Measurements from ENCODE around the gene NFAM1. TPM values are rescaled to one million over a fixed set of nuclear protein-coding genes. Genes with fewer than 3 reads are reported as not detected.
A peak's percentile ranks its signal among the peaks of the same experiment; 100 is the strongest.

The NFAM1 gene
- total RNA-seq, 1 donor from 2014 or later = under 0.01 TPM

DNA sequence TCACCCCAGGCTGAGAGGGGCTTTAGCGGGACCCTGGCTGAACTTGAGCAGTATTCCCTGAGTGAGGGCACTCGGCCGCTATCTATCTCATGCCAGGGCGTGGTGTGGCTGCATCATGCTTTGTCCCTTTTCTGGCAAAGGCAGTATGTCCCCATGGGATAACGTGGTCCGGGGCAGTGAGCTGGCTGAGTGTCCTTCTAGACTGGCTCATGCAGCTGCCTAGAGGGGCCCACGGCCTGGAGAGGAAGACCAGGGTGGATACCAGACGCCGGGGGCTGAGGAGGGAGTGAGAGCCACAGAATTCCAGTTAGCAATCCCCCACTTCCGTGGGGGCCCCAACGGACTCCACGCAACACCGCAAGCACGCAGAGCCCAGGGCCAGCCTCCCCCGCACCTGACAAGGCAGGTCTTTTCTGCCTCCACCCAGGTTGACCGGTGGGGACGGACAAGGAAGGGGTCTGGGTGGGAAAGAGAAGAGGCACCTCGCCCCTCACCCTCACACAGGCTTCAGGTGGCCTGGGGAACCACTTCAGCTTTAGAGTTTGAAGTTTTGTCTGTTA is 15.5 kb downstream of the NFAM1 start:
- DNase-seq (ENCODE audit: low read depth in 2 of 2) = no peak

DNA sequence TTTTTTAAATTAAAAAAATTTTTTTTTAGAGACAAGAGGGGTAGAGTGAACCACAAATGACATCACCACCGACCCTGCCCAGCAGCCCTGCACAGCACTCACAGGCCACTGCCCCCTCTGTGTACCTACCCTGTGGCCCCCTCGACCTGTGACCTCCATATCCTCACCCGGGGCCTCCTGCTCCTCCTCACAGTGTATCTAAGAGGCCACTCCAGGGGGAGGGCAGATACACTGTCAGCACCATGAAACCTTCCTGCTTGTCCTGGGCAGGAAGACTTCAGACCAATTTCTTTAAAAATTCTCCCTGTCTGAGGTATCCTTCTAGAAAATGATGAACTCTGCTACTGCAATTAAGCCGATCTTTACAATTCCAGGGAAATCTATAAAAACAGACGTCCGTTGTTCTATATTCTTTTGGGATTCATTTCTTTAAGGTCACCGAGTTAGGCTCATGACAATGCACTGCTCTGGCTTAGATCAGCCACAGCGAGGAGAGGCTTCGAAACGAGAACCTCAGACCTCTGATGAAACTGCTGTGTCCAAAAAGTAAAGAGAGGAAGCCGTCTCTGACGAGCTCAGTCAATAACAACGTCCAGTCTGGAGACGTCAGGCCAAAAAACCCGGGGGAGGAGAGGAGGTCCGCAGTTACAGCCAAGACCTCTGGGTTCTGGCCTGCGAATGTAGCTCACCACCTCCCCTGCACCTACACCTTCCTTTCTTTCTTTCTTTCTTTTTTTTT is 17.5 kb downstream of the NFAM1 start:
- DNase-seq (ENCODE audit: low read depth in 2 of 2) = no peak

DNA sequence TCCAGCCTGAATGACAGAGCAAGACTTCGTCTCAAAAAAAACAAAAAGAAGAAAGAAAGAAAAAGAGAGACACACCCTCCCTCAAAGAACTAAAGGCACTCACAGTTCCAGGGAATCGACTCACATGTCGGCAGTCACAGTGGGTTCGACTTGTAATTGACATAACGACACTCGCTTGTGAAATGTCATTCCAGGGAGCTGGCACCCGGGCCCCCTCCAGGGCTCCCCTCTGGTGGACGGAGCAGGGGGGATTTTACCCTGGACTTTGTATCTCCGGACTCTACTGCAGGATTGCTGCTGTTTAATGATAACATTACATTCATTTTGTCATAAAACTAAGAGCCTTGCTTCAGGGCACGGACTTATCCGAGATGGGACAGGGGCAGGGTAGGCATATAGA is 18.2 kb downstream of the NFAM1 start:
- no peak for DNase-seq (ENCODE audit: low read depth in 2 of 2)

DNA sequence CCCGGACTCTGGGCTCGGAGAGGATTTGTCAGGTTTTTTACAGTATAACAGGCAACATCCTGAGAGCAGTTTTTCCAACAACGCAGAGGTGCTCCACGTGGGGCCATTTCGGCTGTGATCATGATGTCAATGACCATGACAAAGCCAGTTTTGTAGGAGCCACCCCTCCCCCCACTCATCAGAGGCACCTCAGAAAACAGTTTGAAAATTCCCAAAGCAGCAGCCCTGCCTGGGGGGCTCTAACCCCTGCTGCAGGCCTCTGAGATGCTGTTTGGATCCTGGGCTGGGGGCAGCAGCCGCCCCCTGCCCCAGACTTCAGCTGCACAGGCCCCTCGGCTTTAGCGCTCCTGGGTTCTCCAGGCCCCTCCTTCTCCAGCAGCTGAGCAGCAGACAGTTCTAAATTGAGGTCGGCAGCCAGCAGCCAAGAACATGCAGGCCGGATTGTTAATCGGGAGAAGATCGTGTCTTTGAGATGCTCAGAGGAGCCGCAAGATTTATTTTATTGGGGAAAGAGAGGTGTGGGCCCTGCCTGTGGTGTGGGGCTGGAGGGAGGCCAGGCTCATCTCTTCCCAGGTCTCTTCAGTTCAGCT is 19.4 kb downstream of the NFAM1 start:
- DNase-seq (ENCODE audit: low read depth in 2 of 2) = no peak

DNA sequence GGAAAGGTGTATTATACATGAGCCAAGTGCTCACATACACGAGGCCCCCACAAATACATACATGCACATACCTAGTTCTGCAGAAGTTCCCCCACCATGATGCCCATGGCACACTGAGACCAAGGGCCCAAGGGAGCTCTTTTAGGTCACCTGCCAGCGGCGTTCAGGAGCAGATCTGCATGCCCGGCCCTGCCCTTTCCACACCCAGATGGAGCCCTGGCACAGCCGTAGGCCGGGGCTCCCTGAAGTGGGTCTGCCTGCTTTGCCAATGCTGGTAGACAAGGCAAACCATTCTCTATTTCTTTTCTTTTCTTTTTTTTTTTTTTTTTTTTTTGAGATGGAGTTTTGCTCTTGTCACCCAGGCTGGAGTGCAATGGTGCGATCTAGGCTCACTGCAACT is 21.5 kb downstream of the NFAM1 start:
- no peak for DNase-seq (ENCODE audit: low read depth in 2 of 2)

DNA sequence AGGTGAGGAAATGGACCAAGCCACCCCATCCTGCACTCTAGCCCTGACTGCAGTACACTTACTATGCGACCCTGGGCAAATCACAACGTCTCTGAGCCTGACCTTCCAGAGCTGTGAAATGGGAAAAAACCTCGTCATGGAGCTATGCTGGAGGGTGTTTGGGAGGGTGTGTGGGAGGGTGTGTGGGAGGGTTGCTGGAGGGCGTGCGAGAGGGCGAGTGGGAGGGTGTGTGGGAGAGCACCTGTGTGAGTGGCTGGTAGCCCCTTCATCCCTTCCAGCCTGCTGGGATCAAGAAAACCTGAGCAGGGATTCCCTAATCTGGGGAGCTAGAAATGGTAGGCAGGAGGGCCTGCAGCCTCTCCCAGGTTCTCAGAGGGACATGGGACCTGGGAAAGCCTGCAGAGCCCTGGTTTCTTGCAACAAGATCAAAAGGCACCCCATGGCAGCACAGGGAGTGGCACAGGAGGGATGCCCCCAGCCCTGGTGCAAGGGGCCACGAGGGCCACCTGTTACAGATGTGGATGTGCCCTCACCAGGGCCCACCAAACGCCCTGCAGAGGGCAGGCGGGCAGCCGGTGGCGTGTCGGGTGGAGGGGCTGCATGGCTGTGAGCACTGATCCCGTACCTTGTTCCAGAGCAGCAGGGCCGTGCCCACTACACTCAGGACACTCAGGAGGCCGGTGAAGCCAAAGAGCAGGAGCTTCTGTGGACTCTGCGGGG is 23.2 kb downstream of the NFAM1 start:
- no peak for DNase-seq (ENCODE audit: low read depth in 2 of 2)

DNA sequence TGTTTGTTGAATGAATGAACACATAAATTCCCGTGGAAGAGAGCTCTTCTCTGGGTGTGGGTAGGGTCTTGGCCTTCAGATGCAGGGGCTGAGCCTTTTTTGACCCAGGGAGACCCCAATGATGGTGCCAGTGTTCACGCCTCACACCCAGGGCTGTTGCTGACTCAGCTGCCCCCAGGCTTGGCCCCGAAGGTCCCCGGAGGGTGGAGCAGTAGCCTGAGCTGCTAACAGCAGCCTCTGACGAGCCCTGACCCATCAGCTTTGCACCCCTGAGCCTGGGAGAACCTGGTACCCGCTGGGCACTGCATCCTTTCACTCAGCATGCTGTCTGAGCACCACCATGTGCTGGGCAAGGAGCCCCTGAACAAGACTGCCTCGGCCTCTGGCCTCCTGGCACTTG is 23.9 kb downstream of the NFAM1 start:
- no peak for DNase-seq (ENCODE audit: low read depth in 2 of 2)

DNA sequence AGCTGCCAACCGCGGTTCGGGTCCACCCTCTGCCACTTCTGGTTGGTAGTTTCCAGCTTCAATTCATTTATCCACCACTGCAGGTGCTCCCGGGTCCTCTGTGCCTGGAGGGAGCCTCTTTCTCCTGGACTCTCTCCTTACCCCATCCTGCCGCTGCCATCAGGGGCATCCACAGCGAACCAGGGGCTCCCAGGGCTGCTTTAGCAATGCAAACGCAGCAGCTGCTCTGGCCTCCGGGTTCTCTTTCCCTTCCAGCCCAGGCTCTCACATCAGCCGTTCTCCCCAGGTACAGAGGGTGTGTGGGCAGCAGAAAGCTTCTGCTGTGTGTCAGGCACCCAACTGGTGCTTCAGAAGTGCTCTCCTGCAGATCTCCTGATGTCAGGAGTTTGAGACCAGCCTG is 27.9 kb downstream of the NFAM1 start:
- no peak for DNase-seq (ENCODE audit: low read depth in 2 of 2)

DNA sequence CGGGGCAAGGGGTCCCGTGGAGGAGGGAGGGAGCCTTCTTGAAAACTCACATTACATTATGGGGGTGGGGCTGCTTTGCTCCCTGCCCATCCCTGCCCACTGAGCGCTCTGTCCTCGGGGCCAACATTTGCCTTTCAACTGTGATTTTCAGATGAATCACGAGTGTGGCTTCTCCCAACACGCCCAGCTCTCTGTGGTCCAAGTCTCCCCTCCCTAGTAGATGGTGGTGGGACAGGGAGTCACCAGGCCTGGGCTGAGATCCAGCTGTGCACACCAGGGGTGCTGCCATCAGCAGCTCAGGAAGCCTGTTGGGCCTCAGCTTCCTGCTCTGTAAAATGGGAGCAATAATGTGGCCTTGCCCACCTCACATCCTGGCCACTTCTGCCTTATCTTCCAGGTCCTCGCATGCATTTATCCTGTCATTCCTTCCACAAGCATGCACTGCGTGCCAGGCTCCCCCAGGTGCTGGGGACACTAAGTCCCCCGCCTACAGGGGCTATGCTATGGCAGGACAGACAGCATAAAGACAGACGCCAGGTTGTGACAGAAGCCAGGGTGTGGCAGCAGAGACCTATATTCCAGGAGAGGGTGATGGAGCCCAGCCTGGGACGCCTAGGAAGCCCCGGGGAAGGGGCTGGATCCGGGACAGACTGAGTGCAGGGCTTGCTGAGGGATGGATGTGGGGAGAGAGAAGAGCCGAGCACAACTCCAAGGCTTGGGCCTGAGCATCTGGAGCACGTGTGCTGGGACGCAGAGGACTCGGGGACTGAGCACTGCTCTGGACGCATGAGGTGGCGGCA is 30.5 kb downstream of the NFAM1 start:
- DNase-seq (ENCODE audit: low read depth in 2 of 2) = no peak

DNA sequence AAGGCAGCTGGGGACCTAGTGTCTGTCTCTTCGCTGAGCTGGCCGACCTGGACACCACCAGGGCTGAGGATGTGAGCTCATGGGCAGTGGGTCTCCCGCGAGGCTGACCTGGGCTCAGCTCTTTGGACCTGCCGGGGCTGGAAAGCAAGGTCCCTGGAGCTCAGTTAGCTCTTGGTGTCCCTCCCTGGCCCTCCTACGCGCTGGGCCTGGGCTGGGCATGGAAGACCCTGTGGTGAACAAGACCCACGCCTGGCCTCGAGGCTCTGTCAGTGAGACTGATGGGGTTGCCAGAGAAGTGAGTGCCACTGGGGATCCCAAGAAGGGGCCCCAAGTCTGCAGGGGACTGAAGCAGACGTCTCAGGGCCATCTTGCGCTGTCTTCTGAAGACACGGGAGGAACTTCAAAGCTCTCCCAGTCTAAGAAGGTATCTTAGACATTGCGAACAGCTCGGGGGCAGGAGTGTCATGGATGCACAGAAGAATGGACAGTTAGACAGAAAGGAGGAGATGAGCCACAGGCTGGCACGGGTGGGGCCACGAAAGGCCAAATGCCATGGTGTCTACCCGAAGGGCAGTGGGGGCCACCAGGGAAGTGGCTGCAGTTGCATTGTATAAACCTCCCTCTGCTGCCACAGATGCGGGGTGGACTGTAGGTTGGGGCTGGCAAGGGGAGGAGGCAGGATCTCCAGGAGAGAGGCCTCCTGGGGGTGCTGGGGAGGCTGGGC is 31.2 kb downstream of the NFAM1 start:
- DNase-seq (ENCODE audit: low read depth in 2 of 2) = no peak

DNA sequence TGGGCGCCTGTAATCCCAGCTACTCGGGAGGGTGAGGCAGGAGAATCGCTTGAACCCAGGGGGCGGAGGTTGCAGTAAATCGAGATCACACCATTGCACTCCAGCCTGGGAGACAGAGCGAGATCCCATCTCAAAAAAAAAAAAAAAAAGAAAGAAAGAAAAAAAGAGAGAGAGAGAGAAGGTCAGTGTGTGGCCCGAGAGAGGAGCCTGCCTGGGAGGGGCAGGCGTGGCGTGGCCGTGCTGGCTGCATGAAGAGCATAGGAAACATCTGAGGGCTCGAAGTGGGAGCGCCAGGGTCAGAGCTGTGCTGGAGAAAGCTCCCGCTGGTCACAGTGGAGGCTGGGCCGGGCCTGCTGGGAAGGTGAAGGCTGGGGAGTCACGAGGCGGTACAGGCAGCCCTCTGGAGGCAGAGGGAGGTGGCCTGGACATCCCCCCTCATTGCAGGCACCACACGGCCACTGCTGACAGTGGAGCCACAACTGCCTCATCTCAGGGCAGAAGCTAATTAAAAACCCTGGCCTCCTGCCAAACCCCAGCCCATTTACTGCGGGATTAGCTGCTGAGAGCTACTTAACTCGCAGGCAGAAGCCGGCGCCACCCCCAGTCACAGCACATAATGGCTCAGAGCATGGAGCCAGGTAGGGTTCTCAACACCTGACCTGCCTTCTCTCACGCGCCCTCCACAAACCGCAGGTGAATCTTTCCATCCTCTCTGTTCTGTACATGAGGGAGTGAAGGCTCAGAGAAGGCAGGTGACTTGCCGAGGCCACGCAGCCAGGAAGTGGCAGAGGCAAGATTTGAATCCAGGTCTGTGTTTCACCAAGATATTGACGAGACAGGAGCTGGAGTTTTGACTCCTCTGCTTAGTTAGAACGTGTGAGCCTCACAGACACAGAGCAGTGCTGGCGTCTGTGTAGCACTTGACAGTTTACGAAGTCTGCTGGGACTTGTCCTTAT is 32.6 kb downstream of the NFAM1 start:
- DNase-seq (ENCODE audit: low read depth in 2 of 2) = no peak

DNA sequence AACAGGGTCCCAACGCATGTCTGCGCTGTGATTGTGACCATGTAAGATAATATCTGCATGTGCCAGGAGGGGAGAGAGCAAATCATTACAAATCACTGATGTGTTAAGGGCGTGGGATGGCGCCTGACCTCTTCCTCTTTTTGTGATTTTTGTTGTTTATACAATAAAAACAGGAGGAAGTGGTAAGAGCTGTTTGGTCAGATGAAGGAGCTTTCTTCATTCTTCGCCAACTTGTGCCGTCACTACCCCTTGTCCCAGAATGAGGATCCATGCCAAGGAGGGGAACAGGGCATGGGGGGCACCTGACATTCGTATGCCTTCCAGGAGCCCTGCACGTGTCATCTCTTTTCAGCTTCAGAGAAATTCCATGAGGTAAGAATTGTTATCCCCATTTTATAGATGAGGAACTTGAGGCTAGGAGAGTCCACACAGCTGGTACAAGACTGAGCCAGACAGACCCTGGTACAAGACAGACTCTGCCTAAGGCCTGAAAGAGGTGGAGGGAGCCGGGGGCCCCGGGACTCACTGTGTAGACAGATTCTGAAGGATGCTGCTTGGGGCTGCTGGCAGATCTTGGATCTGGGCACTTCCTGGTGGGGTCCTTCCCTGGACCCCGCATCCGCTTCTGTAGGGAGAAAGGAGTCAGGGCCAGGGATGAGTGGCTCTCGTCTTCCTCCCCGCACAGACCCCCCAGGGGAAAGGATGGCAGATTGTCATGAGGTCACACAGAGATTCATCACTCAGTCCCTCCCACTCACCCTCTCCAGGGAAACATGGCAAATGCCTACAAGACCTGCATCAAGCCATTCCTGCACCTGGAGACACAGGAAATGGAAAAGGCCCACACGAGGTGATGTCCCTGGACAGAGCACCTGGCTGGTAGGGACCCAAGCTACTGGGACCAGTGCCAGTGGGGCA is 34.6 kb downstream of the NFAM1 start:
- DNase-seq (ENCODE audit: low read depth in 2 of 2) = peak; percentile 4 to 40

DNA sequence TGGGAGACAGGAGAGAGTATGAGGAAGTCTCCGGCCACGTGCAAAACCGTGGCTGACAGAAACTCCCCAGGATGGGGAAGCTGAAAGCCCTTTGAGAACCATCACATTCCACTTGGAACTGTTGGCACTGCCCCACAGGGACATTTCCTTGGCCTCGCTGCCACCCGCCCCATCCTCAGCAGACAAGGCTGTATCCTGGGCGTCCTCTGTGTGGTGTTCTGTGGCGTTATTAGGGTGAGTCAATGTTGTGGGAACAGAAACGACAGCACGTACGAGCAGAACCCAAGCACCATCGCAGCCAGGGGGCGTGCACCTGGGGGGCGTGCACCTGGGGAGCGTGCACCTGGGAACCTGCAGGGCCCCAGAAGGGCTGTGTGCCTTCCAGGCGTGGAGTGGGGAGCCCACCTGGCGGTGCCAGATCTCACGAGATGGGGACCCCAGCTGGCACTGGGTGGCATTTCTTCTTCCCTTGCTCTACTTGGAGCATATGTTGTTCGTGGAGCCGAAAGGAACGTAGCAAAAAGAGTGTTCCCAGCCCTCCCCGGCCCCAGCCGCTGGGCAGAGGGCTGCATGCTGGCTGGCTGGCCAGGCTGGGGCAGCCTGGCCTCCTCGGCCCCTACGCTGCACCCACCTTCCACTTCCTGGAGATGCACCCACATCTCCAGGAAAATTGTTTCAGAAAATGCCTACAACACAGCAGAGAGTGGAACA is 35.4 kb downstream of the NFAM1 start:
- no peak for DNase-seq (ENCODE audit: low read depth in 2 of 2)

DNA sequence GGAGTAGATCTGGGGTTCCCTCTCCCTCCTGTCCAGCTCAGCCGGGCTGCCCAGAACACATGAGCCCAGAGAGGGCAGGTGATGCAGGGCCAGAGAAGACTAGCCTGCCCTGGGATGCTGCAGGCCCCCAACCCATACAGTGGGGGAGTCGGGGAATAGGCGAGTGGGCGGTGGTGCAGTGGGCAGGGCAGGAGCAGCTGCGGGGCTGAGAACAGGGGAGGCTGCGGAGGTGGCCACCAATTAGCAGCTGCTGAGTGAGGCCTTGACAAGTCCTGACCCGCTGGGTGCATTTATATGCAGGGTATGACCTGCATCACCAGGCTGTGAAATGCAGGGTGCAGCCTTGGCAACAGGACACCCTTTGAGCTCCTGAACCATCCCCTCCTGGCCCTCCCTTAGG is 43.1 kb downstream of the NFAM1 start:
- no peak for DNase-seq (ENCODE audit: low read depth in 2 of 2)

DNA sequence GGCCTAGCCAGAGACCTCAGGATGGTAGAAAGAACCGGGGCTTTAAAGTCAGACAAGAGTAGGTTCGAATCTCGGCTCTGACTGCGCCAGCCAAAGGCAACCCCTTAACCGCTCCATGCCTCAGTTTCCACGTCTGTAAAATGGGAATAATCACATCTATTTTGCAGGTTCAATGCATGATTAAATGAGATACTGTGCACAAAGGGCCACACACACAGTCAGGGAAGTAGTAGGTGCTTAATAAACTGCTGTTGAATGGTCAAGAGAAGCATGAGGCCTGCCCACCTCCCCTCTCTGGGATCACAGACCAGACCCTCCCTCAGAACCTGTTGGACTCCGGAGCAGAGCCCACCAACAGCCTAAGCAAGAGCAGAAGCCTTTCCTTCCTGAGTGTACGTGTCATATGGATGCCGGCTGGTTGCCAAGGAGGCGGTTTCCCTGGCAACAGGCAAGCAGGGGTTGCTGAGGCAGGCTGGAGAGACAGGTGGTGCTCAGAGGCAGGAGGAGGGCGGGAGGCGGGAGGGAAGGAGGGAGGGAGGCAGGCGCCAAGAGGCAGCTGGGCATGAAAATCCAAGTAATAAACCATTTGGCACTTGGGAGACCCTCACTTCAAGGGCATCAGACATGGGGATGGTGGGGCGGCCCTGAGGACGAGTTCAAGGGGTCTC is 43.9 kb downstream of the NFAM1 start:
- no peak for DNase-seq (ENCODE audit: low read depth in 2 of 2)

DNA sequence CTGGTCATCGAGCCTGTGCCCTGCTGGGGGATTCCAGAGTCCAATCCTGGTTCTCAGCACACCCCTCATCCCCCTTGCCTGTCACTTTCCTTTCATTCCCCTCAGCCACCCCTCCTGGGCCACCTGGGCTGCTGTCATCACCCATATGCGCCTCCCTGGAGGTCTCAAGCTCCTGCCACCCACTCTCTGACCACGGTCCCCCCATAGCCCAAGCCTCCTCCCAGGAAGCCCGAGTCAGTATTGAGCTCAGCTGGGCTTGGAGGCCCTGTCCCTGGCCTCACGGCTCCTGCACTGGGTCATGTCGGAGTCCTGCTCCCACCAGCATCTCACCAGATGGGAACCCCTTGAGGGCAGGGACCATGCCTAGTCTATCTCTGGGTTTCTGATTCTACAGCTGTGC is 44.6 kb downstream of the NFAM1 start:
- DNase-seq (ENCODE audit: low read depth in 2 of 2) = no peak

DNA sequence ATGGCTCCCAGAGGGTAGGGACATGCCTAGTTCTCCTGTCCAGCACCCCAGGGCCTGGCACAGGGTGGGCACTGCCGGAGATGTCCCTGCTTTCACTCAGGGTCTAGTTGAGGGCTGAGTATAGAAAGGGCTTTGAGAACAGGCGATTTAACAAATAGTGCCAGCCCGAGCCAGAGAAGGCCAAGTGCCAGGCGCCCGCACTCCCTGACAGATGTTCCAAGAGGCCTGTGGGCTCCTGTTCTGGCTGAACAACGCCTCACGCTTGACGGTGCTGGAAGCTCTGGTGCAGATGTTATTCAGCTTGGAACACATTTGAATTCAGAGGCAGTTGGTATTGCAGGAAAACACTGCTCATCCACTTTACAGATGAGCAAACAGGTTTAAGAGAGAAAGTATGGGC is 46.5 kb downstream of the NFAM1 start:
- no peak for DNase-seq (ENCODE audit: low read depth in 2 of 2)

DNA sequence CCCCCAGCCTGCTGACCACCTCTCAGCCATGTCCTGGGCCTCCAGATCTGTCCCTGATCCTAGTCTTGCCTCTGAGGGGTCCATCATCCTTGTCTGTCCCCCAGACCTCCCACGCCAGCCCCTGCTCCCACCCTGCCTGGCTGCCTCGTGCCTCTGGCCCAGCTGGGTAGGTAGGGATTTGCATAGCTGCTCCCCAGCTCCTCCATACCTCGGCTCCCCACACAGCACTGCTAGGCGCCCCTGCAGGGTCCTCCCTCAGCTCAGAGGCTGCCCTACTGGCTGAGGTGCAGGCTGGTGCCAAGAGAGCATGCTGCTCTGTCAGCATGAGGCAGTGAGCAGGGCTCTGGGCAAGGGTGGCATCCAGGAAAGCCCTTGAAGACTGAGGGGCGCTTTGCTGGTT is 47.7 kb downstream of the NFAM1 start:
- no peak for DNase-seq (ENCODE audit: low read depth in 2 of 2)

Data from dermis microvascular lymphatic vessel endothelial cell (primary cell).